SK-N-MC (cell line): ENCODE measurements around the gene DCUN1D2.

Source experiments
- EZH2 ChIP-seq: fragments of 200-600 bp; sonication (generic); IDR thresholded peaks from one replicate; pipeline ENCODE4 v1.6.1; 2017; ENCODE audit warnings: antibody characterized with exemption
- POLR2AphosphoS5 ChIP-seq: IDR thresholded peaks from 2 replicates; pipeline ENCODE4 v1.6.1; 2012; ENCODE audit warnings: mild to moderate bottlenecking, low read depth, low read length, borderline replicate concordance

- no peak for TF ChIP-seq POLR2AphosphoS5
- no peak for TF ChIP-seq EZH2
Measured at GRCh38 chr13:113485545-113485944, 5.0 kb downstream of the DCUN1D2 start.
